ELR (cell line): ENCODE results near the gene NRIP2.

Source experiments
- DNase-seq: peaks from one replicate; pipeline ENCODE4 v3.0.0-alpha.2; 2015; ENCODE audit warnings: low read depth

NRIP2 gene

DNA sequence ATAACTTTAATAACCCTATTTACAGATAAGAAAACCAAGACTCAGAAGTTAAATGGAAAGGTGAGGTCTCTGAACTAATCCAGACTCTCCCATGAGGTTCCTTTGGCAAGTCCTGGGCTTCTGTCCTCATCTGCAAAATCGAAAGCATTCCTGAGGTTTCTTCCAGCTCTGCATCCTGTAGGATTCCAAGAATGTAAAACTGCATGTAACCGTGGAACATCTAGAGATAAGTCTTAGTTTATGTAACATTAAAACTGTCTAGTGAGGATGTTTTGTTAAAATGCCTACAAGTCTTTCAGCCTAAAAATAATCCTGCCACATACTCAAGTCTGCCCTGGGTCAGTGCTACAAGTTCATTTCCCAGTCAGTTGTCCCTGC is 29.7 kb downstream of the NRIP2 start:
- DNase-seq: no peak

DNA sequence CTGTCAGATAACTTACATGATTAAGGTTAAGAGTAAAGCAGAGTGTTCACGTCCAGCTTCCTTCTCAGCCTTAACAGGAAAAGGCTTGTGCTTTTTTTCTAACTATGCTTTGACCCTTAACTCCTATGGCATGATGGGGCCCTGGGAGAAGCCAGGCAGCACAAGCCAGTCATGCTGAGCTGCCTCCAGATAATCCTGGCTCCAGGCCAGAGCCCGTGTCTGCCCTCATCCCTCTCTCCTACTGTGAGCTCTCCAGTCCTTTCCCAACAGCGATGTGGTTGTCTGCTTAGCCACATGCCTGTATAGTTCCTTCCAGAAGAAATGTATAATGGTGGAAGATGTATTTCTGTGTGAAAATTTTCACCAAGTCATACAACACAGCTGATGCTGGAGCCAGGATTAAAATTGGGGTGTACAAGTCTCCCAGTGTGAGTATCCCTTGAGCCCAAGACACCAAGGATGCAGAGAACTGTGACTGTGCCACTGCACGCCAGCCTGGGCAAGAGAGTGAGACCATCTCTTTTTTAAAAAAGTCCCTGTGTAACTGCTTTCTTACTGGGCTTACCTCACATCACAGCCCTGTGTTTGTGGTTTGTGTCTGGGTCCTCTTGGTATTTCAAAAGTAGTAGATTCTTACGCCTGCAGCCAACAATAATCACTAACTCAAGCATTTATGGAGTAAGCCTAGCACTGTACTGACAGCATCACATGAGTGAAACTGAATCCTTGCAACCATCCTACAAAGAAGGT is 30.3 kb downstream of the NRIP2 start:
- DNase-seq: peak; percentile 28

DNA sequence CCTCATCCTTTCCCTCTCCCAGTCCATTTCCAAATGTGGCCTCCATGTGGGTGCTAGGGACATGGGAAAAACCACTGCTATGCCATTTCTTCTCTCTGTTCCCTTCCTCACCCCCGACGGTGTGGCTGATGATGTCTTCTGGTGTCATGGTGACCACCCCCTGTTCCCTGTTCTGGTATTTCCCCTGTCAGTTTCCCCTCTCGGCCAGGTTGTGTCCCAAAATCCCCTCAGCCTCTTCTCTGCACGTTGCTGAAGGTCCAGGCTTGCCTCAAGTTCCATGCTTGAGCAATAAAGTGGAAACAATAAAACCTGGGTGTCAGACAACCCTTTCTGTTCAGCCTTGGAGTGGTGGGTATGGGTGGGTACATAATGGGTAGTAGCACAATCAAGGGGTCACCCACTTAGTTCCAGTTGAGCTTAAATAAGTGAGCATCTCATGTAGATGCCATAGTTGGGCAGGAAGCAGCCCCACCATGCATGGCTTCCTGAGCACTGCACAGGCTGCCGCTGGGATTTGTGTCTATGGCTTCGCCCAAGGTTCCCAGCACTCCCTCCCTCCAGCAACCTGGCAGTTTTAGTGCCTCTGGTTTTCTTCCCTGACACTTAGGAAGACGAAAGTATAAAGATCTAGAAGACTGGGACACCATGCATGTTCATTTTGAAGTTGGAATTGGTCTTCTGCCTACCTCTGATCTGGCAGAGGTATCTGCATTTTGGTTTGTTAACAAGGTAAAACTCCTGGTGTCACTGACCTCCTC is 31.0 kb downstream of the NRIP2 start:
- no peak for DNase-seq

DNA sequence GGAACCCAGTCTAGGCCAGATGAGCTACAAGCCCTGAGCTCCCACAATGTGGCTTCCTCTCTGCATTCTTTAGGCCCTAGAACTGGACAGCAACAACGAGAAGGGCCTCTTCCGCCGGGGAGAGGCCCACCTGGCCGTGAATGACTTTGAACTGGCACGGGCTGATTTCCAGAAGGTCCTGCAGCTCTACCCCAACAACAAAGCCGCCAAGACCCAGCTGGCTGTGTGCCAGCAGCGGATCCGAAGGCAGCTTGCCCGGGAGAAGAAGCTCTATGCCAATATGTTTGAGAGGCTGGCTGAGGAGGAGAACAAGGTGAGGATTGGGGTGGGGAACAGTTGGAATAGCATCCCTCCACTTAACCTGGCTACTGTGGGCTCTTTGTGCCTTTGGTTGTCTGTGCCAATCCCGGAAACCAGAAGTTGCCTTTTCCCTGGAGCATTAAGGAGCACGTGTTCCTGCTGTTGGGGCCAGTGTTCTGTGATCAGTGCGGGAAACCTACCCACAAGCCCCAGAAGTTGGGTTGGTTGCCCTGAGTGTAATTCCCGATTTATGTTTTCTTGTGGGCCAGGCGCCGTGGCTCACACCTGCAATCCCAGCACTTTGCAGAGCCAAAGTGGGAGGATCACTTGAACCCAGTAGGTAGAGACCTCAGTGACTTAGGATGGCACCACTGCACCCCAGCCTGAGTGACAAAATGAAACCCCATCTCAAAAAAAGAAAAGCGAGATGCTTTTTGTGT is 33.6 kb downstream of the NRIP2 start:
- DNase-seq: no peak

DNA sequence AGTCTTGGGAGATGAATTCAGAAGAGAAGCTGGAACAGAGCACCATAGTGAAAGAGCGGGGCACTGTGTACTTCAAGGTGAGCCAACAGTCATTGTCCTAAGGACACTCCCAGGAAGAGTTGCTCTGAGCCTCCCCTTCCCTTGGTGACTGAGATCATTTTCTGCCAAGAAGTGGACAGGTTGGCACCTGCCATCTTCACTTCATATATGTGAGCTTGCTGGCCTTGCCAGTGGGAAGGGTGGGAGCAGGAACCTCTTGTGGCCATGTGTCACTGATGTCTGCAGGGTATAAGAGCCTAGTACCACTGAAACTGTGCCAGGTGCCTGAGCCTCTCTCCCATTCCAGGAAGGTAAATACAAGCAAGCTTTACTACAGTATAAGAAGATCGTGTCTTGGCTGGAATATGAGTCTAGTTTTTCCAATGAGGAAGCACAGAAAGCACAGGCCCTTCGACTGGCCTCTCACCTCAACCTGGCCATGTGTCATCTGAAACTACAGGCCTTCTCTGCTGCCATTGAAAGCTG is 34.7 kb downstream of the NRIP2 start:
- DNase-seq: no peak

DNA sequence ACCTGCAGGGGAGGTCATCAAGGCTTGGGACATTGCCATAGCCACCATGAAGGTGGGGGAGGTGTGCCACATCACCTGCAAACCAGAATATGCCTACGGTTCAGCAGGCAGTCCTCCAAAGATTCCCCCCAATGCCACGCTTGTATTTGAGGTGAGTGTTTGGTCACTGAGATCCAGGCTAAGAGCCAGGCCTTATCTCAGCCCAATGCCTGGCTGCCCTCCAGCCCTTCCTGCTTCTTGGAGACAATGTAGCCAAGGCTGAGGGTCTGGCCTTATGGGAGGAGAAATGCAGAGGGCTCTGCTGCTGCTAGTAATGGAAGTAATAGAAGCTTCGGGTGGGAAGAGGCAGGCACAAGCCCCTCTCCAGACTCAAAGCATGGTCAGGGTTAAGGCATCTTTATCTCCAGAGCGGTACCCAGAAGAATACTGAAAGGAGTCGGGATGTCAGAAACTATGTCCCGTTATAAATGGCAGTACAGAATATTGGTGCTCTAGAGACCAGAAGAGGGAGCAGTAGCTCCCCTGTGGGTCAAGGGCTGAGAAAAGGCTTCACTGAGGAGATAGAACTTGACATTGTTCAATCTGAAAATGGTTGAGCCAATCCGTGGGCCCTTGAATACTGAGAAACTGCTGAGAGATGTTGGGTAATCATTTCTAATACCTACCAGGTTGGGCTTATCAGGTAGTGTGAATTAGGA is 37.0 kb downstream of the NRIP2 start:
- DNase-seq: peak; percentile 15

DNA sequence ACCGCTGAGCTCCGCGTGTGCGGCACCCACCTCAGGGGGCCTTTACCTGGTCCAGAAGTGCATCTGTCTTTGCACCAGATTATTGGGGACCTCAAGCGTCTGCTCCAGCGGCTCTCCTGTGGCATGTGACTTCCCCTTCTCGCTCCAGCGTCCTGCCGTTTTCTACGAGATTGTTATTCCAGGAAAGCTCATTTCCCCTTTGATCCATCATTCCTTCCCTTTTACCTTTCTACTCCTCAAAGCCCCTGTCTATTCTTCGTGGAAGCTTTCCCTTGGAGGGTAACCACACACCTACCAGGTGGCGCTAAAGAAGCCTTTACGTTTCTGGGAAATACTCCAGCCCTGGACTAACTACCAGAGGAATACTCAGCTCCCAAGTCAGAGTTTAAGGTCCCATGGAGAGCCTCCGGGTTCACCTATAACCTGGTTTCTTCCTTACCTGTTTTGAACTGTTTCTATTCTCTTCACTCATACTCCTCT is 38.6 kb downstream of the NRIP2 start:
- DNase-seq: no peak

DNA sequence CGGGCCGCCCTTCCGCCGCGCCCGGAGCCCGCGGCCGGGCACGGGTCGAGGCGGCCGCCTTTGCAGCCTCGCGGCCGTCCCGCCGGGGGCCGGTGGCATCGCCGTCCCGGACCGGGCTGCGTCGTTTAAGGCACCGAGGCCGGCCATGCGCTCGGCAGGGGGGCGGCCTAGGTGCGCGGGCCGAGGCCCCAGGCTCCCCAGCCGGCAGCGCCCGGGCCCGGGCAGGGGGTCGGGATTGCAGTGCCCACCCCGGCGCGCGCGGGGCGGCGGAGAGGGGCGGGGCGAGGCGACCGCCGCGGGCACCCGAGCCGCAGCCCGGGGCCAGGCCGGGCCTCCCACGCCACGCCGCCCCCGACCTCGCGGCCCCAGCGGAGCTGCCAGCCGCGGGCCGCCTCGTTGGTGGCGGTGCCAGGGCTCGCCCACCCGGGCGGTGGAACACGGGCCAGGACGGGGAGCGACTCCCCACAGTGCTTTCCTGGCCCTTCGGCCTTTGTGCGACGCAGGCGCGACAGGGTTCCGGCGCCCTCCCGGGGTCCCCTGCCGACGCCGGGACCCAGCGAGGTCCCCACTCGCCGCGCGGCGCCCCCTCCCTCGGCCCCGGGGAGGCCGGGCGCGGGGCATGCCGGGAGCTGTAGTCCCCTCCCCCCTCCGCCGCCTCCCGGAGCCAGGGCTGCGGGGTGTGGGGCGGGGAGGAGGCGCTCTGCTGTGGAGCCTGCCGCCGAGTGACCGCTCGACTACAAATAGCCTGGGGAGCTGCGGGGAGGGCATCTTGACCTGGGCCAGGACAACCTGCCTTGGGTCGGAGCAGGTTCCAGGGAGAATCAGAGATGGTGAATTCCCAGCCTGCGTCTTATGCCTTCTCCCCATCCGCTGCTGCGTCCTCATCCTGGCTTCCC is 39.3 kb downstream of the NRIP2 start:
- peak; percentile 69 for DNase-seq

DNA sequence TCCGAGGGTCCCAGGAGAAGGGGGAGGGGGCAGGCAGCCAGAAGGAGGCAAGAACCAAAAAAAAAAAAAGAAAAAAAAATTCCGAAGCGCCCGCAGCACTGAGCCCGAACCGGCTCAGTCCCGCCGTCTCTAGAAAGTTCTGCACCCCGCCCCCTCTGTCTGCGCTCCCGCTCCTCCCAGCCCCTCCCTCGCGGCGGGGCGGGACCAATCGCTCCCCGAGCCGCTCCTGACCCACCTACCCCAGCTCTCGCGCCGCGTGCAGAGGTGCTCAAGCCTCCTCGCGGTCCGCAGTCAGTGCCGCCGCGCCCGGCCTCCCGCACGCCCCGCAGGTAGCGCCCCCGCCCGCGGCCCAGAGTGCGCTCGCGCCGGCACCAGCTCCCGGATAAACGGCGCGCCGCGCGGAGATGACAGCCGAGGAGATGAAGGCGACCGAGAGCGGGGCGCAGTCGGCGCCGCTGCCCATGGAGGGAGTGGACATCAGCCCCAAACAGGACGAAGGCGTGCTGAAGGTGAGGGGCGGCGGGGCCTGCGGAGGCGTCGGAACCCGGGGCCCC is 40.0 kb downstream of the NRIP2 start, which contains the start of gene FKBP4:
Gene FKBP4, plus strand, starts transcription at position 235 of the 554 bp plus-strand sequence. Its CDS starts 170 bp downstream, at position 405.
- peak; percentile 87 for DNase-seq

DNA sequence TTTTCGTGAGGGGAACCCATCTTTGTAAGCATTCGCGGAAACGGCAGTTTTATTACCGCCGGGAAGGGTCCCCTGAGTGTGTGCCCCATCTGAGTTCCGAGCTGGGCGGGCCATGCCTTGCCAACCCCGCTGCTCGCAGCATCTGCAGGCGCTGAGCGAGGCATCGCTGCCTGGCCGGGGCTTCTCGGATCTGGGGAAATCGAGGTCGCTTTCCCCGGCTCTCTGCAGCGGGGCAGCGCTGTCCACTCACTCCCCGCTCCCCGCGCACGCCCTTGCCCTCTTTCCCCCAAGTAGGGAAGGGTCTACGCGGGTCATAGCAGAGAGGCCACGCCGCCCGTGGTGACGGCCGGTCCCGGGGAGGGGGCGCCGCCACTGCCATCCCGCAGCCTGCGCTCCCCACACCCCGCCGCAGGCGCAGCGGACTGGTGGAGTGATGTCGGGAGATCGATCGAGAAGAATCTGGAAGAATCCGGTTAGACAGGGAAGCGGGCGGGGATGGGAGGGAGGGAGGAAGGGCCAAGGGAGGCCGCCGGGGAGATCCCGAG is 40.6 kb downstream of the NRIP2 start:
- no peak for DNase-seq

DNA sequence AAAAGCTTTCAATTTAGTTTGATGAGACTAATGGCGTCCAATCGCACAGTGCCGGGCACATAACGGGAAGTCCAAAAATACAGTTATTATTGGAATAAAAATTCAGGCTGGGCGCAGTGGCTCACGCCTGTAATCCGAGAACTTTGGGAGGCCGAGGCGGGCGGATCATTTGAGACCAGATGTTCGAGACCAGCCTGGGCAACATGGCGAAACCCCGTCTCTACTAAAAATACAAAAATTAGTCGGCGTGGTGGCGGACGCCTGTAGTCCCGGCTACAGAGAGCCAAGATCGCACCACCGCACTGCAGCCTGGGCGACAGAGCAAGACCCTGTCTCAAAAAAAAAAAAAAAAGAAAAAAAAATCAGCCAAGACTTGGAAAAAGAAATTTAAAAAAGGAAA is 41.3 kb downstream of the NRIP2 start:
- DNase-seq: no peak

DNA sequence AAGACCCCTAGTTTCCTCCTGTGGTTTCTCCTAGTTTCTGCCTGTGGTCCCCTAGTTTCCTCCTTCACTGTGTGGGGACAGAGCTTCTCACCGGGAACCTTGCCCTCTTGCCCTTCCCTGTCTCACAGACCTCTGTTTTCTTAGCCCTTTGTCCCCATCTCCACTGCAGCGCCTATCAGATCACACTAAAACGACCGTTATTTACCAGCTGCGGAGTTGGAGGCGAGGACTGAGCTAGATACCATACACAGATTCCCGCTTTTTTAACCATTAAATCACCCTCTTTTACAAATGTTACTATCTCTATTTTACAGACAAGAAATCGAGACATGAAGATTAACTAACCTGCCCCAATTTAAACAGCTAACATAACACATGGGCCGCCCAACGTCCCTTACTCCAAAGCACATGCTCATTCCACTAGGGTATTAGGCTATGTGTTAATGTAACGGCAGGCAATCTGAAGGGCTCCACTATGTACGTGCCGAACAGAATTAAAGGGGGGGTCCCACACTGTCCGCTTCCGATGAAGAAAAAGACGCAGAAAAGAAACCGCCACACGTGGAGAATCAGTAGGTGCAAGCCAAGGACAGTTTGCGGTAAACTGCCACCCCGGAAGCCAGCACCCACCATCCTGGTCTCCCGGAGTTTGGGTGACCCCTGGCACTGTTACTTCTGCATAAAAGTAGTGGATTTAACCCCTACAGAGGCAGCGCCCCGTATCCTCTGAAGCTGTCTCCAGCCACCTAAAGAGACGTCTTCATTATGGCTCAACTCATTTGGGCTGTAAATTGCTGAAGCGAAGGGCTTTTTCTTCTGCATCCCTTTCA is 41.9 kb downstream of the NRIP2 start:
- no peak for DNase-seq

DNA sequence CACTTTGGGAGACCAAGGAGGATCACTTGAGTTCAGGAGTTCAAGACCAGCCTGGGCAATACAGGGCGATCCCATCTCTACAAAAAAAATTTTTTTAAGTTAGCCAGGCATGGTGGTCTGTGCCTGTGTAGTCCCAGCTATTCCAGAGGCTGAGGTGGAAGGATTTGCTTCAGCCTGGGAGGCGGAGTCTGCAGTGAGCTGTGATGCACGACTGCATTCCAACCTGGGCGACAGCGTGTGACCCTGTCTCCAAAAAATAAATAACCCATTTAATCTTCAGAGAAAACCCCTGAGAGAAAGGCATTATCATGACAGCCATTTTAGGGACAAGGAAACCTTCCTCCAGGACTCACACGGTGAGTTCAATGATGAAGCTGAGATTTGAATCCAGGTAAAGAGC is 43.7 kb downstream of the NRIP2 start:
- DNase-seq: no peak

DNA sequence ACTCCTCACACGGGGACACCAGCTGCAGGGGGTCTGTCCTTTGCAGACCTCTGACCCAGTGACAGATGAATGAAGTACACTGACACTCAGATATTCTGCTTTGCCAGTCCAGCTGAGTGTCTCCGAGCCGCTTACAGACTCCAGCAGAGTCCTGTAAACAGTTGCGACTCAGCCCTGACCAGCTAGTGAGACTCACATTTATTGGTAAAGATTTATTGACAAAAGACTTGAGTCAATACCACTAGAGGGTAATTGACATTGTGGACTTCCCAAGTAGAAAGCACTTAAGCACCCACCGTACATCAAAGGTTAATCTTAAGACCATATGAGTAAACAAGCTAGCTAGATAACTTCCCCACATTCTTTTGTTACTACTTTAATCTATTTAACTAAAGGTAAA is 49.8 kb downstream of the NRIP2 start:
- no peak for DNase-seq

DNA sequence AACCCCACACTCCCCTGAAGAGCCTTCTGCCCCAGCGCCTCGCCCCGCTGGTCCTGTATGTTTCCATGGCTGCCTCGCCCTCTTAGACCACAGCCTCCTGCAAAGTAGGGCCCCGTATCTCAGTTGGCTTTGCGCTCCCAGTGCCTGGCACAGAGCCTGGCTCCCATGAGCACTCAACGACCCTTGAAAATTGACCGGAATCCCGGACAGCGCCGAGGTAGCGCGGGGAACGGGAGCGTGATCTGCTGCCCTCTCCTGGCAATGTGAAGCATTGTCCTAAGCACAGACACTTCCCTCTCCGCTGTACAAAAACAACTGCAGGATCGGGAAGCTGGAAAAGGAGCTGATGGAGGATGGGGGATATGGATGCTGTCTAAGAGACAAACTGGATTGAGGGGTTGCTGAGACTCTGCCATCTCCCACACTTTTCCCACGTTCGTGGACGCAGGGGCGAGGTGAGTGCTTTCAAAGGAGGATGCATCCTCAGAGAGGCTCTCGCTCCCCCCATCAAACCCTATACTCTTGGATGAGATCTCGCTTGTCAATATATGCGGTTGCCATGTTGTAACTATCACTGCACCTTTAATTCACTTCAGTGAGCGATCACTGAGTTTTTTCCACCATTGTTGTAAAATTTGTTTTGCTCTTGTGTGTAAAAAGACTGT is 50.8 kb downstream of the NRIP2 start:
- peak; percentile 58 for DNase-seq

DNA sequence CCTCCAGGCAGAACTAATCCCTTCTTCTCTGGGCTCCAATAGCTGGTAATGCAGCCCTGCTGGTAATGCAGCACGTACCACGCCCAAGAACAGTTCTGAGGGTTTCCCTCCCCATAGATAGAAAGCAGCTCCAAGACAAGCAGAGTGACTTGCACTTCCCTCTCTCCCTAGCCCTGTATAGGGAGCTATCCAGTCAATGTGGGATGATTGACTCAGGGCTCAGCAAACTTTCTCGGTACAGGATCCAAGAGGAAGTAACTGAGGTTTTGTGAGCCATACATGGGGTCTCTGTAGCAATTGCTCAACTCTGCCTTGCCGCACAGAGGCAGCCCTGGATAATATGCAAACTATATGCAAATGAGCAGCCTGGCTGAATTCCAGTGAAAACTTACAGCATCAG is 55.6 kb downstream of the NRIP2 start:
- DNase-seq: no peak

DNA sequence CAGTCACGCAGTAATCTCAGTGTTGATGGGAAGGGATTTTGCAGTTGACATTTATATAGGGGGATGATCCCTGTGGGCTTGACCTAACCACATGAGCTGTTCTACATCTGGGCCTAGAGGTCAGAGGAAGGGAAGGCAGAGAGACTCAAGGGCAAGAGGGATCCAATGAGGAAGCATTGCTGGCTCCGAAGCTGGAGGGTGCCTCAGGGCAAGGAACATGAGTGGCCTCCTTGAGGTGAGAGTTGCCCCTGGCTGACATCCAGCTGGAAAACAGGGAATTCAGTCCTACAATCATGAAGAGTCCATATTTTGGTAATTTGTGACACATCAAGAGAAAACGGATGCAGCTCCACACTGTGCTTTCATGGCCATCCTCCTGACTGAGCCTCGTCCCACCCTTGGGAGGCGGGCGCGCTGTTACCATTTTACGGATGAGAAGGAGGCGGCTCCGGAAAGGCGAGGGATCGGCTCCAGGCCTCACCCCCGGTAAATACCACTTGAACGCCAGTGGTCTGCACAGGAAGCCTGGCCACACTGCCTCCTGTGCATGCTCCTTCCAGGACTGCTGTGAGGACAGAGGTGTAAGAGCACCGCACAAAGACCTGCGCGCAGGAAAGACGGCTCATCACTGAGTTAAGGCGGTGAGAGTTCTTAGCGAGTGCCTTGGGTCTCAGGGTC is 58.6 kb downstream of the NRIP2 start:
- DNase-seq: no peak

DNA sequence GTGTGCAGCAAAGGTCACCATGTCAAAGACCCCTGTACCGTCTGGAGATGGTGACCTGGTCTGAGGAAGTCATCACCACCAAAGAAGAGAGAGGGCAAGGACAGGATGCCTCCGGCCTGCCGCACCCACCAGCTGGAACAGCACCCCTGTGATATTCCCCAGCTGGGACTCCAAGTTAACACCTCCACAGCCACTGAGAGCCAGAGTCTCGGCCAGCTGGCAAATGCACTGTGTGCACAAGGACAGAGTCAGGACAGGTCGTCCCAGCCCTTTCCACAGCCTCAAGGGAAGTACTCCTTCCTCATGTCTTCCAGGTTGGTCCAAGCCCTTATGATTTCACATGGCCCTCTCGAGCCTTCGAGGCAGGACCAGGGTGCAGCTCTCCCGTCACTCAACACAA is 59.4 kb downstream of the NRIP2 start:
- no peak for DNase-seq
